Measurements from ENCODE around the gene TSPO. TPM values are rescaled to one million over a fixed set of nuclear protein-coding genes. Genes with fewer than 3 reads are reported as not detected.
A peak's percentile ranks its signal among the peaks of the same experiment; 100 is the strongest.

The TSPO gene
- polyA plus RNA-seq, 1 experiment, result 313 TPM

- POLR2A ChIA-PET, result no interaction called here
- H3K36me3 ChIP-seq (ENCODE audit: control insufficient read depth, insufficient read depth, low read length), result peaks cover 13% of the 10 kb centered on the region
- H3K4me3 ChIP-seq (ENCODE audit: low read depth, low read length), result no peak overlapping the region
- no peak for TF ChIP-seq CTCF (IDR thresholded peaks at IDR 0.05; ENCODE audit: insufficient read depth, low read depth, low read length)
- CTCF ChIA-PET, result no interaction called here
- no peak for DNase-seq (ENCODE audit: low read depth)
- no peaks in the 10 kb centered on the region for H3K27me3 ChIP-seq (ENCODE audit: control insufficient read depth, insufficient read depth, low read length)
Observed at GRCh38 chr22:43131773-43132501, 19.4 kb upstream of the TSPO start.

GRCh38 chr22:43133401-43133800, 18.0 kb upstream of the TSPO start:
- POLR2A ChIA-PET, result no interaction called here
- Histone ChIP-seq H3K36me3 (ENCODE audit: control insufficient read depth, insufficient read depth, low read length) (peaks cover 13% of the 10 kb centered on the region), H3K4me3 (ENCODE audit: low read depth, low read length) (no peak overlapping the region), H3K27me3 (ENCODE audit: control insufficient read depth, insufficient read depth, low read length) (no peaks in the 10 kb centered on the region)
- CTCF ChIA-PET, result no interaction called here
- DNase-seq (ENCODE audit: low read depth), result no peak
- TF ChIP-seq CTCF (IDR thresholded peaks at IDR 0.05; ENCODE audit: insufficient read depth, low read depth, low read length), result no peak

- ChIA-PET POLR2A (no interaction called here), CTCF (no interaction called here)
- Histone ChIP-seq H3K27me3 (ENCODE audit: control insufficient read depth, insufficient read depth, low read length) (no peaks in the 10 kb centered on the region), H3K4me3 (ENCODE audit: low read depth, low read length) (no peak overlapping the region), H3K36me3 (ENCODE audit: control insufficient read depth, insufficient read depth, low read length) (peaks cover 15% of the 10 kb centered on the region)
- no peak for DNase-seq (ENCODE audit: low read depth)
- no peak for TF ChIP-seq CTCF (IDR thresholded peaks at IDR 0.05; ENCODE audit: insufficient read depth, low read depth, low read length)
Observed at GRCh38 chr22:43134553-43134952, 16.8 kb upstream of the TSPO start.

- no peaks in the 10 kb centered on the region for H3K27me3 ChIP-seq (ENCODE audit: control insufficient read depth, insufficient read depth, low read length)
- no peak overlapping the region for H3K4me3 ChIP-seq (ENCODE audit: low read depth, low read length)
- DNase-seq (ENCODE audit: low read depth), result no peak
- ChIA-PET CTCF (interaction anchor here (0.6 to 1.1 kb wide), 3 partner anchors 12 to 87 kb away, joined by 3 to 4 read pairs (median 3); no protein-coding TSS in a partner anchor), POLR2A (no interaction called here)
- no peak for TF ChIP-seq CTCF (IDR thresholded peaks at IDR 0.05; ENCODE audit: insufficient read depth, low read depth, low read length)
- peaks cover 20% of the 10 kb centered on the region for H3K36me3 ChIP-seq (ENCODE audit: control insufficient read depth, insufficient read depth, low read length)
Observed at GRCh38 chr22:43135565-43135964, 15.8 kb upstream of the TSPO start.

GRCh38 chr22:43136255-43136654, 15.1 kb upstream of the TSPO start:
- DNase-seq (ENCODE audit: low read depth), result no peak
- Histone ChIP-seq H3K36me3 (ENCODE audit: control insufficient read depth, insufficient read depth, low read length) (peaks cover 22% of the 10 kb centered on the region), H3K4me3 (ENCODE audit: low read depth, low read length) (no peak overlapping the region), H3K27me3 (ENCODE audit: control insufficient read depth, insufficient read depth, low read length) (no peaks in the 10 kb centered on the region)
- POLR2A ChIA-PET, result no interaction called here
- peak; percentile 73 for TF ChIP-seq CTCF (IDR thresholded peaks at IDR 0.05; ENCODE audit: insufficient read depth, low read depth, low read length)
- CTCF ChIA-PET, result interaction anchor here (0.7 to 1.5 kb wide), 7 partner anchors 9 to 203 kb away, joined by 3 to 9 read pairs (median 3); partner anchors contain the start of gene BIK

Data from BJ (cell line).